Endodermal cell (in vitro differentiated cells): ENCODE results near the gene GNB3. TPM values are rescaled to one million over a fixed set of nuclear protein-coding genes. Genes with fewer than 3 reads are reported as not detected.
"Not testable (repeated sequence)": the region's sequence is repeated elsewhere in the genome, so short reads cannot be mapped to it uniquely, and the experiment has no call there.

Source experiments
- DNase-seq: peaks from one replicate; pipeline ENCODE4 v3.0.0-alpha.2; 2017
- H3K27ac ChIP-seq: 2 replicates; pipeline ENCODE4 v1.5.1; 2013; ENCODE audit warnings: mild to moderate bottlenecking, low read depth, low read length, moderate library complexity
- H3K27me3 ChIP-seq: 2 replicates; pipeline ENCODE4 v1.6.1; 2013; ENCODE audit warnings: mild to moderate bottlenecking, low read length, moderate library complexity; ENCODE audit not compliant: insufficient read depth, control insufficient read depth, poor library complexity, severe bottlenecking
- H3K36me3 ChIP-seq: 2 replicates; pipeline ENCODE4 v1.7.0; 2013; ENCODE audit warnings: mild to moderate bottlenecking, low read length, moderate library complexity; ENCODE audit not compliant: control insufficient read depth, insufficient read depth
- H3K4me1 ChIP-seq: one replicate; pipeline ENCODE4 v1.7.0; 2013; ENCODE audit warnings: low read length; ENCODE audit not compliant: control insufficient read depth, insufficient read depth
- H3K4me3 ChIP-seq: 2 replicates; pipeline ENCODE4 v1.5.1; 2013; ENCODE audit warnings: mild to moderate bottlenecking, low read length, moderate library complexity
- H3K9ac ChIP-seq: 2 replicates; pipeline ENCODE4 v1.6.1; 2013; ENCODE audit warnings: mild to moderate bottlenecking, low read length, moderate library complexity; ENCODE audit not compliant: poor library complexity, severe bottlenecking; ENCODE audit errors: extremely low read depth
- H3K9me3 ChIP-seq: 2 replicates; pipeline ENCODE4 v1.6.1; 2013; ENCODE audit warnings: mild to moderate bottlenecking, low read length, moderate library complexity; ENCODE audit not compliant: control insufficient read depth
- H3K27ac Mint-ChIP-seq: 2 replicates; pipeline ENCODE4 v1.8.0; 2020; ENCODE audit warnings: mixed read lengths
- H3K27me3 Mint-ChIP-seq: 2 replicates; pipeline ENCODE4 v1.8.0; 2021; ENCODE audit warnings: mild to moderate bottlenecking, mixed read lengths; ENCODE audit not compliant: insufficient read depth
- H3K36me3 Mint-ChIP-seq: 2 replicates; pipeline ENCODE4 v1.8.0; 2020; ENCODE audit warnings: low read depth, mixed read lengths
- H3K4me1 Mint-ChIP-seq: 2 replicates; pipeline ENCODE4 v1.8.0; 2020; ENCODE audit warnings: mixed read lengths
- H3K4me3 Mint-ChIP-seq: 2 replicates; pipeline ENCODE4 v1.8.0; 2020; ENCODE audit warnings: mild to moderate bottlenecking, moderate library complexity, mixed read lengths
- H3K9me3 Mint-ChIP-seq: 2 replicates; pipeline ENCODE4 v1.8.0; 2020; ENCODE audit warnings: mild to moderate bottlenecking, mixed read lengths
- CTCF ChIP-seq: fragments of 200-600 bp; sonication (generic); conservative IDR thresholded peaks from 2 replicates; pipeline ENCODE4 v1.5.0; 2021; ENCODE audit warnings: antibody characterized with exemption, mild to moderate bottlenecking
- WGBS, 2 experiments: methylation state at CpG; one replicate each; pipeline versions ENCODE4 v1.1.5 to v1.1.7; 2013; ENCODE audit warnings: missing lambda C conversion rate in 2 of 2, mixed read lengths in 1 of 2; ENCODE audit not compliant: insufficient coverage in 1 of 2, insufficient read length in 1 of 2; 5-methylcytosine and 5-hydroxymethylcytosine counted together
- total RNA-seq, 2 donors: library from RNA; stranded (reverse); fragmentation: NEBNext Ultra II Directional in 1 of 2; extraction: Animal tissue kit (Norgen Biotek cat#: 25700) in 1 of 2; gene quantifications; 2 replicates in 1 of 2; 3 replicates in 1 of 2; pipeline ENCODE4 v1.2.1, GENCODE V29; 2021

Gene GNB3
- total RNA-seq, 2 donors from 2014 or later: 10.0 to 17.1 TPM

GRCh38 chr12:6887460-6887859 lies 46.7 kb downstream of the GNB3 start:
- Histone ChIP-seq H3K4me1 (peaks cover 7% of the 10 kb centered on the region), H3K9ac (no peak overlapping the region), H3K4me3 (no peak overlapping the region), H3K9me3 (no peaks in the 10 kb centered on the region), H3K36me3 (peaks cover 26% of the 10 kb centered on the region), H3K27me3 (no peaks in the 10 kb centered on the region), H3K27ac (no peak overlapping the region)
- Mint-ChIP-seq H3K36me3 (peaks cover 45% of the 10 kb centered on the region), H3K27me3 (no peaks in the 10 kb centered on the region), H3K9me3 (peaks cover 10% of the 10 kb centered on the region), H3K4me1 (peaks cover 53% of the 10 kb centered on the region), H3K4me3 (peak overlapping the region; percentile 21), H3K27ac (peak overlapping the region; percentile 93)
- TF ChIP-seq CTCF: no peak
- 90 to 96% methylated on average over 7 to 8 of the region's 8 CpGs for WGBS, 2 experiments
- no peak for DNase-seq

GRCh38 chr12:6888360-6888759 lies 47.6 kb downstream of the GNB3 start:
- no peak for DNase-seq
- no peak overlapping the region for H3K27ac ChIP-seq
- no peaks in the 10 kb centered on the region for H3K9me3 ChIP-seq
- no peak overlapping the region for H3K4me3 Mint-ChIP-seq
- peaks cover 37% of the 10 kb centered on the region for H3K36me3 Mint-ChIP-seq
- WGBS, 2 experiments: 84 to 98% methylated on average over 2 of the region's 2 CpGs
- H3K9ac ChIP-seq: no peak overlapping the region
- no peak for TF ChIP-seq CTCF
- peaks cover 7% of the 10 kb centered on the region for H3K4me1 ChIP-seq
- peaks cover 1% of the 10 kb centered on the region for H3K27me3 Mint-ChIP-seq
- H3K4me1 Mint-ChIP-seq: peaks cover 53% of the 10 kb centered on the region
- H3K9me3 Mint-ChIP-seq: peaks cover 10% of the 10 kb centered on the region
- peaks cover 24% of the 10 kb centered on the region for H3K36me3 ChIP-seq
- H3K27ac Mint-ChIP-seq: peak overlapping the region; percentile 70
- H3K4me3 ChIP-seq: no peak overlapping the region
- no peaks in the 10 kb centered on the region for H3K27me3 ChIP-seq

GRCh38 chr12:6888794-6889193 lies 48.1 kb downstream of the GNB3 start:
- Mint-ChIP-seq H3K36me3 (peaks cover 33% of the 10 kb centered on the region), H3K4me1 (peaks cover 53% of the 10 kb centered on the region), H3K27ac (peak overlapping the region; percentile 70)
- not testable (repeated sequence) for H3K4me3 ChIP-seq, H3K4me1 ChIP-seq, H3K27me3 ChIP-seq, H3K27me3 Mint-ChIP-seq, H3K9me3 Mint-ChIP-seq, H3K9me3 ChIP-seq, H3K4me3 Mint-ChIP-seq, H3K27ac ChIP-seq, H3K9ac ChIP-seq, DNase-seq
- H3K36me3 ChIP-seq: peaks cover 20% of the 10 kb centered on the region
- 85 to 96% methylated on average over 4 to 7 of the region's 7 CpGs for WGBS, 2 experiments

GRCh38 chr12:6889775-6890573 lies 49.2 kb downstream of the GNB3 start:
- H3K9me3 ChIP-seq, H3K4me1 ChIP-seq, DNase-seq, H3K36me3 ChIP-seq, H3K27me3 ChIP-seq, H3K9me3 Mint-ChIP-seq, H3K27me3 Mint-ChIP-seq: not testable (repeated sequence)
- H3K4me3 ChIP-seq: peak overlapping the region; percentile 77
- peaks cover 42% of the 10 kb centered on the region for H3K4me1 Mint-ChIP-seq
- H3K27ac ChIP-seq: peak overlapping the region; percentile 90
- WGBS, 2 experiments: 96% methylated on average over 17 to 20 of the region's 21 CpGs
- peaks cover 22% of the 10 kb centered on the region for H3K36me3 Mint-ChIP-seq
- peak overlapping the region; percentile 98 for H3K27ac Mint-ChIP-seq
- H3K4me3 Mint-ChIP-seq: peak overlapping the region; percentile 62
- peak overlapping the region; percentile 75 for H3K9ac ChIP-seq
